ENCODE measurements around the gene CLEC5A.

- TF ChIP-seq, protein P1, sequence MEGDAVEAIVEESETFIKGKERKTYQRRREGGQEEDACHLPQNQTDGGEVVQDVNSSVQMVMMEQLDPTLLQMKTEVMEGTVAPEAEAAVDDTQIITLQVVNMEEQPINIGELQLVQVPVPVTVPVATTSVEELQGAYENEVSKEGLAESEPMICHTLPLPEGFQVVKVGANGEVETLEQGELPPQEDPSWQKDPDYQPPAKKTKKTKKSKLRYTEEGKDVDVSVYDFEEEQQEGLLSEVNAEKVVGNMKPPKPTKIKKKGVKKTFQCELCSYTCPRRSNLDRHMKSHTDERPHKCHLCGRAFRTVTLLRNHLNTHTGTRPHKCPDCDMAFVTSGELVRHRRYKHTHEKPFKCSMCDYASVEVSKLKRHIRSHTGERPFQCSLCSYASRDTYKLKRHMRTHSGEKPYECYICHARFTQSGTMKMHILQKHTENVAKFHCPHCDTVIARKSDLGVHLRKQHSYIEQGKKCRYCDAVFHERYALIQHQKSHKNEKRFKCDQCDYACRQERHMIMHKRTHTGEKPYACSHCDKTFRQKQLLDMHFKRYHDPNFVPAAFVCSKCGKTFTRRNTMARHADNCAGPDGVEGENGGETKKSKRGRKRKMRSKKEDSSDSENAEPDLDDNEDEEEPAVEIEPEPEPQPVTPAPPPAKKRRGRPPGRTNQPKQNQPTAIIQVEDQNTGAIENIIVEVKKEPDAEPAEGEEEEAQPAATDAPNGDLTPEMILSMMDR (conservative IDR thresholded peaks at IDR 0.05), result no peak
- no peak for TF ChIP-seq ZFX (IDR thresholded peaks at IDR 0.05)
Observed at GRCh38 chr7:141944811-141945210, 2.0 kb downstream of the CLEC5A start.
